Endothelial cell of umbilical vein (primary cell): ENCODE results near the gene ZMYM3. TPM values are rescaled to one million over a fixed set of nuclear protein-coding genes. Genes with fewer than 3 reads are reported as not detected.

Source experiments
- BruUV-seq: library from RNA; stranded (reverse); fragments of 400-500 nt; replicated peaks from 2 replicates; lab custom pipeline; 2021; lab: Mats Ljungman, UMichigan
- CTCF ChIA-PET: fragments of 300-600, 350-600 bp; sonication (Branson Sonifier 250); formaldehyde crosslinking; loops from one replicate; lab custom pipeline; 2021; ENCODE audit warnings: antibody characterized with exemption, inconsistent platforms; lab: Charles Lee
- POLR2A ChIA-PET: fragments of 300-600, 350-600 bp; sonication (Branson Sonifier 250); formaldehyde crosslinking; loops from one replicate; lab custom pipeline; 2021; ENCODE audit warnings: antibody characterized with exemption, inconsistent platforms; lab: Charles Lee
- DNase-seq: peaks from one replicate; pipeline ENCODE4 v3.0.0-alpha.2; 2011; ENCODE audit warnings: low read depth, low spot score
- FAIRE-seq: peaks from 2 replicates; lab custom pipeline; 2011; peaks lifted over from hg19 to GRCh38; lab: Jason Lieb, UNC
- H2AFZ ChIP-seq: 2 replicates; pipeline ENCODE4 v1.6.0; 2012; ENCODE audit warnings: low read depth, low read length, control low read depth, inconsistent platforms
- H3K27ac ChIP-seq: 2 replicates; pipeline ENCODE4 v1.5.1; 2011; ENCODE audit warnings: low read depth, mild to moderate bottlenecking, control low read depth, low read length, moderate library complexity; ENCODE audit not compliant: insufficient read depth
- H3K27me3 ChIP-seq, 2 experiments: 2 replicates each; pipeline versions ENCODE4 v1.6.0 to v1.6.1; 2011; ENCODE audit warnings: low read length in 2 of 2, mixed read lengths in 1 of 2; ENCODE audit not compliant: control insufficient read depth in 2 of 2, insufficient read depth in 2 of 2
- H3K36me3 ChIP-seq, 2 experiments: 2 replicates in 1 of 2; 3 replicates in 1 of 2; pipeline ENCODE4 v1.5.1; 2011; ENCODE audit warnings: low read length in 2 of 2, mild to moderate bottlenecking in 1 of 2, moderate library complexity in 1 of 2; ENCODE audit not compliant: control insufficient read depth in 2 of 2, insufficient read depth in 2 of 2; ENCODE audit errors: extremely low read depth in 1 of 2
- H3K4me1 ChIP-seq: 3 replicates; pipeline ENCODE4 v1.5.1; 2011; ENCODE audit warnings: mild to moderate bottlenecking, low read length; ENCODE audit not compliant: control insufficient read depth, insufficient read depth; ENCODE audit errors: extremely low read depth
- H3K4me2 ChIP-seq: 2 replicates; pipeline ENCODE4 v1.6.1; 2011; ENCODE audit warnings: low read length, control low read depth, mixed read lengths; ENCODE audit not compliant: insufficient read depth
- H3K4me3 ChIP-seq, 3 experiments: fragments of 200-600 bp in 1 of 3; sonication (generic), shearing (Covaris generic) in 1 of 3; replicated peaks in 1 of 3; 2 replicates each; pipeline ENCODE4 v1.5.1; 2011 to 2016; ENCODE audit warnings: control low read depth in 3 of 3, low read length in 3 of 3, mild to moderate bottlenecking in 2 of 3, inconsistent platforms in 1 of 3, low read depth in 1 of 3, moderate library complexity in 1 of 3; ENCODE audit not compliant: insufficient read depth in 1 of 3
- H3K79me2 ChIP-seq: 2 replicates; pipeline ENCODE4 v1.6.0; 2012; ENCODE audit warnings: low read length, inconsistent platforms; ENCODE audit not compliant: control insufficient read depth, insufficient read depth
- H3K9ac ChIP-seq: replicated peaks from 2 replicates; pipeline ENCODE3; 2011; ENCODE audit warnings: low read length, control low read depth; ENCODE audit not compliant: insufficient read depth; ENCODE audit errors: extremely low read depth
- H3K9me1 ChIP-seq: replicated peaks from 3 replicates; pipeline ENCODE4 v1.6.0; 2011; ENCODE audit warnings: mild to moderate bottlenecking, low read length; ENCODE audit not compliant: control insufficient read depth, insufficient read depth; ENCODE audit errors: extremely low read depth
- H3K9me3 ChIP-seq: replicated peaks from 2 replicates; pipeline ENCODE4 v1.5.1; 2012; ENCODE audit warnings: low read length, inconsistent platforms; ENCODE audit not compliant: control insufficient read depth, insufficient read depth
- H4K20me1 ChIP-seq: replicated peaks from 2 replicates; pipeline ENCODE3; 2011; ENCODE audit warnings: mild to moderate bottlenecking, low read length; ENCODE audit not compliant: control insufficient read depth, insufficient read depth; ENCODE audit errors: extremely low read depth
- CTCF ChIP-seq, 2 donors: IDR thresholded peaks; 1 replicate in 1 of 2; 2 replicates in 1 of 2; pipeline ENCODE4 v1.5.1; 2011; ENCODE audit warnings: low read length in 2 of 2, mild to moderate bottlenecking in 2 of 2, moderate library complexity in 2 of 2, control low read depth in 1 of 2, inconsistent platforms in 1 of 2, low read depth in 1 of 2; ENCODE audit not compliant: insufficient read depth in 1 of 2; ENCODE audit errors: extremely low read depth in 1 of 2
- EZH2 ChIP-seq: IDR thresholded peaks from 2 replicates; pipeline ENCODE4 v1.6.1; 2012; ENCODE audit warnings: borderline replicate concordance, low read depth, mild to moderate bottlenecking, moderate library complexity, low read length, inconsistent platforms; ENCODE audit not compliant: severe bottlenecking
- FOS ChIP-seq: IDR thresholded peaks from 2 replicates; pipeline ENCODE4 v1.6.1; 2011; ENCODE audit warnings: mild to moderate bottlenecking, low read length, moderate library complexity, borderline replicate concordance; ENCODE audit not compliant: insufficient read depth
- GATA2 ChIP-seq: IDR thresholded peaks from 2 replicates; pipeline ENCODE4 v1.7.0; 2011; ENCODE audit warnings: low read depth, mild to moderate bottlenecking, moderate library complexity, mixed read lengths, low read length; ENCODE audit not compliant: insufficient read length, insufficient read depth
- JUN ChIP-seq: IDR thresholded peaks from 2 replicates; pipeline ENCODE4 v1.6.1; 2011; ENCODE audit warnings: borderline replicate concordance, low read depth; ENCODE audit not compliant: insufficient read length, insufficient read depth
- MAX ChIP-seq: IDR thresholded peaks from 2 replicates; pipeline ENCODE4 v1.6.1; 2011; ENCODE audit not compliant: insufficient read depth, insufficient read length
- MYC ChIP-seq: IDR thresholded peaks from one replicate; pipeline ENCODE4 v1.6.1; 2011; ENCODE audit warnings: mild to moderate bottlenecking, low read depth, low read length
- POLR2A ChIP-seq: IDR thresholded peaks from 2 replicates; pipeline ENCODE4 v1.6.1; 2012; ENCODE audit warnings: low read depth, mild to moderate bottlenecking, control low read depth, low read length
- POLR2AphosphoS5 ChIP-seq: IDR thresholded peaks from 2 replicates; pipeline ENCODE4 v1.6.1; 2012; ENCODE audit warnings: low read depth, mild to moderate bottlenecking, control low read depth, low read length, moderate library complexity; ENCODE audit not compliant: insufficient read depth
- dilution Hi-C: fragments of 300-500 bp; cut with MboI; formaldehyde crosslinking; loops from one replicate; pipeline ENCODE4 v1.15.0; 2019; ENCODE audit warnings: low sequenced_read_pairs; ENCODE audit not compliant: extremely low pct_ligation_motif_present
- intact Hi-C: fragments of 100-400 bp; cut with micrococcal nuclease; formaldehyde crosslinking; loops from one replicate; pipeline ENCODE4 v1.10.0; 2022
- polyA plus RNA-seq, 4 experiments: library from polyadenylated mRNA; depleted of rRNA in 3 of 4; stranded (reverse) in 3 of 4; unstranded in 1 of 4; fragments of >200 nt; gene quantifications; 2 replicates each; pipeline versions ENCODE4 v1.2.1 to v1.2.3, GENCODE V29; 2011 to 2012; ENCODE audit warnings: missing spikeins in 1 of 4
- total RNA-seq: library from RNA; stranded (reverse); gene quantifications from 2 replicates; pipeline ENCODE4 v1.2.3, GENCODE V29; 2021

The ZMYM3 gene
- total and polyA plus RNA-seq, 2 donors (not counting 3 experiments of a cell fraction or from before 2014, with no cell fraction given): 26.5 to 32.9 TPM

GRCh38 chrX:71195964-71196649, 57.8 kb downstream of the ZMYM3 start:
- Histone ChIP-seq H3K36me3 (no peaks in the 10 kb centered on the region), H3K79me2 (no peaks in the 10 kb centered on the region), H3K27me3 (no peaks in the 10 kb centered on the region), H3K9me1 (no peaks in the 10 kb centered on the region), H3K9ac (no peak overlapping the region), H3K27ac (no peak overlapping the region), H3K4me1 (peaks cover 2% of the 10 kb centered on the region), H3K9me3 (no peaks in the 10 kb centered on the region), H2AFZ (no peak overlapping the region), H3K4me3 (no peak overlapping the region), H4K20me1 (no peaks in the 10 kb centered on the region), H3K4me2 (no peak overlapping the region)
- ChIA-PET CTCF (no interaction called here), POLR2A (interaction anchor here (0.5 kb wide), 1 partner anchor 15 kb away, joined by 4 read pairs; no protein-coding TSS in a partner anchor)
- DNase-seq (no peak), FAIRE-seq (no peak)
- intact Hi-C loops (no loop called here), dilution Hi-C loops (no loop called here)
- TF ChIP-seq POLR2A (no peak), EZH2 (no peak), MYC (no peak), GATA2 (no peak)
- BruUV-seq: no TSS peak

GRCh38 chrX:71191248-71191647, 62.7 kb downstream of the ZMYM3 start:
- intact Hi-C loops: no loop called here
- dilution Hi-C loops: no loop called here
- H3K9ac ChIP-seq: no peak overlapping the region
- POLR2A ChIA-PET: no interaction called here
- no peaks in the 10 kb centered on the region for H3K79me2 ChIP-seq
- H3K36me3 ChIP-seq: no peaks in the 10 kb centered on the region
- FAIRE-seq: peak; percentile 86
- no peak overlapping the region for H3K27ac ChIP-seq
- CTCF ChIA-PET: no interaction called here
- TF ChIP-seq POLR2AphosphoS5: no peak
- no peak for TF ChIP-seq MAX
- no peak for TF ChIP-seq MYC
- TF ChIP-seq EZH2: no peak
- TF ChIP-seq JUN: no peak
- no peak for TF ChIP-seq FOS
- no peak for TF ChIP-seq GATA2
- TF ChIP-seq CTCF (IDR thresholded peaks at IDR 0.05; ENCODE audit: extremely low read depth in 1 of 2, insufficient read depth in 1 of 2, low read depth in 1 of 2, low read length in 2 of 2): no peak
- no peak for TF ChIP-seq POLR2A
- no peaks in the 10 kb centered on the region for H3K27me3 ChIP-seq
- H3K9me3 ChIP-seq: no peaks in the 10 kb centered on the region
- peaks cover 2% of the 10 kb centered on the region for H3K4me1 ChIP-seq
- H4K20me1 ChIP-seq: no peaks in the 10 kb centered on the region
- BruUV-seq: no TSS peak
- H3K4me2 ChIP-seq: no peak overlapping the region
- no peak overlapping the region for H3K4me3 ChIP-seq
- H2AFZ ChIP-seq: no peak overlapping the region
- DNase-seq: peak; percentile 1
- no peaks in the 10 kb centered on the region for H3K9me1 ChIP-seq
